Measurements from ENCODE around the gene TMCC2. TPM values are rescaled to one million over a fixed set of nuclear protein-coding genes. Genes with fewer than 3 reads are reported as not detected.

Gene TMCC2
- total RNA-seq, 1 donor from 2014 or later: 20.9 TPM

Other genes with a start within 250 kb of the TMCC2 start
- not detected in 2 replicates for gene CNTN2, start 184.7 kb upstream of the TMCC2 start, total RNA-seq
- 3.6 and 3.7 TPM in 2 replicates for gene TMEM81, start 143.5 kb upstream of the TMCC2 start, total RNA-seq
- 24.0 and 27.2 TPM in 2 replicates for gene RBBP5, start 106.0 kb upstream of the TMCC2 start, total RNA-seq
- gene DSTYK, start 16.2 kb upstream of the TMCC2 start, total RNA-seq: 26.7 and 27.6 TPM in 2 replicates
- gene NUAK2, start 93.8 kb downstream of the TMCC2 start, total RNA-seq: 0.80 and 1.0 TPM in 2 replicates
- gene KLHDC8A, start 129.0 kb downstream of the TMCC2 start, total RNA-seq: 0.44 TPM in 1 of 2 replicates, not detected in the other
- 0.47 TPM in 1 of 2 replicates, not detected in the other for gene LEMD1, start 194.1 kb downstream of the TMCC2 start, total RNA-seq
- 0.16 and 0.17 TPM in 2 replicates for gene BLACAT1, start 228.1 kb downstream of the TMCC2 start, total RNA-seq